GM21737 (cell line): ENCODE data around the gene GNL2.
"Not testable (repeated sequence)": the region's sequence is repeated elsewhere in the genome, so short reads cannot be mapped to it uniquely, and the experiment has no call there.

Source experiments
- ATAC-seq: cut with Tn5 transposase; IDR thresholded peaks from one replicate; pipeline ENCODE4 v1.9.1; 2021; ENCODE audit warnings: mild to moderate bottlenecking, moderate library complexity; ENCODE audit not compliant: unreplicated experiment

Gene GNL2

GRCh38 chr1:37518241-37518640, 77.5 kb downstream of the GNL2 start:
- not testable (repeated sequence) for ATAC-seq

GRCh38 chr1:37517569-37517968, 78.2 kb downstream of the GNL2 start:
- ATAC-seq: no peak
